ENCODE data around the gene ITGB1BP2. TPM values are rescaled to one million over a fixed set of nuclear protein-coding genes. Genes with fewer than 3 reads are reported as not detected.
"Not testable (repeated sequence)": the region's sequence is repeated elsewhere in the genome, so short reads cannot be mapped to it uniquely, and the experiment has no call there.

The ITGB1BP2 gene
- polyA plus RNA-seq, 4 donors: 1.2 to 1.5 (median 1.3) TPM

DNA sequence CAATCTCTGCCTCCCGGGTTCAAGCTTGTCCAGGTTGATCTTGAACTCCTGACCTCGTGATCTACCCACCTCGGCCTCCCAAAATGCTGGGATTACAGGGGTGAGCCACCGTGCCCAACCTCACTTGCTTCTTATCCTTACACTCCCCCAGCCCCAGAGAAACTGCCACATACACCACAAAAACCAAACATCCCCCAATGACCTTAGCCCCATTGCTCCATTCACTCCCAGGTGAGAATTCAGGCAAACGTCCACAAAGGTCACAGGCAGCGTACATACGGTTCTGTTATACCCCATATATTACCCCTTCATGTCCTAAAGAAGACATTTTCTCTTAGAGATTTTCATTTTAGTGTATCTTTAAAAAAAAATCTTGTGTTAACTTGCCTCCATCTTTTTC lies 1.1 kb upstream of the ITGB1BP2 start:
- DNase-seq (ENCODE audit: low read depth in 4 of 4, low spot score in 3 of 4): not testable (repeated sequence)

DNA sequence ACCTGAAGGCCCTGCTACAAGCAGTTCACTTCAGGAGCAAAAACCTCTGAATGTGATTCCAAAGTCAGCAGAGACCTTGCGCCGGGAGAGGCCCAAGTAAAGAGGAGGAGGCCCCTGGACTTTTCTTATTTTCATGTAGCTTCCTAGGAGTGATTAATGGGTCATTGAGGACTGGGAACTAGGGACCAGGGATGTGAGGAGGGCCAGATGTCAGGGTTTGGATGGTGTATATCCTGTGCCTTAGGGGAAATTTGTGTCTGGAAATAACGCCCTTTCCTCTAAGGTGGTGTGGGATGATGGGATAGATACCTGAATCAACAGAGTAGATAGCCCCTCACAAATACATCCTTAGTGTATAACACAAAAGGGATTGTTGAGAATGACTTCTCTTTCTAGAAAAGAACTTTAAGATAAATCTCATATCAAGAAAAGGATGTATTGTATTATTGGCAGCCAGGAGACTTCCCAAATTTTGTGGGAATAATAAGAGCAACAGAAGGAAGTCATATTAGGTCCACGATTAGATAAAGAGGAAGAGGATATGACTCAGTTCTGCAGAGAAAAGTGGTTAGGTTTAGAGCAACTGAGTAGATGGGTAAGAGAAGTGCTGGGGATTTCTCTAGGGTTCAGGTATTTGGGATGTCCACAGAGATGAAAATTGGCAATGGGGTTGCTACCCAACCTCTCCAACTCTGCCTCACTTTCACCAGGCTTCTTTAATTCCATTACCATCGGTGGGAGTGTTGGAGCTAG lies 1.1 kb downstream of the ITGB1BP2 start:
- no peak for DNase-seq (ENCODE audit: low read depth in 4 of 4, low spot score in 3 of 4)

DNA sequence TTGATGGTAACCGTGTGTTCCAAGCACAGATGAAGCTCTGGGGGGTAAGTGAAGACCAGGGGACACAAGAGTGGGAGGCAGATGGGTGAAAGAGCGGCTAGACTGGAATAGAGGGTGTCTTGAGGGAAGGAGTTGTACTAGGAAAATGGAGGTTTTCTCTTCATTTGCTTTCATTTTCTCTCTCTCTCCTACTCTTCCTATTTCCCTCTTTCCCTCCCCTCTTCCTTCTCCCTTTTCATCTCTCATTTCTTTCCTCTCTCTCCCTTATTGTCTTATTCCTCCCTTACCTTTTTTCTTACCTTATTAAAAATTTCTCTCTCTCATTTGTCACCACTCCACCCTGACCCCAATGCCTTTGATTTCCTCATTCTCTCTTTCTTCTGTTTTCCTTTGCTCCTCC lies 3.0 kb downstream of the ITGB1BP2 start:
- DNase-seq (ENCODE audit: low read depth in 4 of 4, low spot score in 3 of 4): no peak

DNA sequence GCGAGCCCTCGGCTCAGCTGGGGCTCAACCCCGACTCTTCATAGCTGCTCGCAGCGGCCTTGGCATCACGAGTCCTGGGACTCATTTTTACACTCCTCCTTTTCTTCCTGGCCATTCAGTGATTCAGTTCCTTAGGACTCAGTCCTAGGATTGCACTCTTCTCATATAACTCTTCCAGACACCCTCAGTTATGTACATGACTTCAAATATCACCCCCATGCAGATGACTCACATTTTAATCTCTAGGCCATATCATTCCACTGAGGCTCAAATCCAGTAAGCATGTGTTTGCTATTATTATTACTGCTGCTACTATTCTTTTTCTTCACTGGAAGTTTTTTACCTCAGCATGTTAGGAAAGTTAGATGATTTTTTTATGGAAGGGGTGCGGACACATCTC lies 14.4 kb downstream of the ITGB1BP2 start:
- no peak for DNase-seq (ENCODE audit: low read depth in 4 of 4, low spot score in 3 of 4)

DNA sequence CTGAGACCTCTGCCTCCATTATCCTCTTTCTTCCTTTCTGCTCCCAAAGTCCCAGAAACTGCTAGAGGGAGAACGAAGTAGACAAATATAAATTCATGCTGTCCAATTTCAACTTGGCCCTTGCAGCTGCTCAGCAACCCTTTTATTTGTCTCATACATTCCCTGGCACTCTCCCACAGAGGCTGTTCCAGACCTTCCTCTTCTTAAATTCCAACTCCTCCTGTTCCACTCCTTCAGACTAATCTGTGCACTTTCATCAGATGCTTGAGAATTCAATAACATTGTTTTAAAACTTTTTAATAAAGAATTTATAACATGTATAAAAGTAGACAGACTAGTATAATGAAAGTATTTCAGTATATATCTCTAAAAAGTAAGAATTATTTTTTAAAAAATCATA lies 15.4 kb downstream of the ITGB1BP2 start:
- DNase-seq (ENCODE audit: low read depth in 4 of 4, low spot score in 3 of 4): not testable (repeated sequence)

DNA sequence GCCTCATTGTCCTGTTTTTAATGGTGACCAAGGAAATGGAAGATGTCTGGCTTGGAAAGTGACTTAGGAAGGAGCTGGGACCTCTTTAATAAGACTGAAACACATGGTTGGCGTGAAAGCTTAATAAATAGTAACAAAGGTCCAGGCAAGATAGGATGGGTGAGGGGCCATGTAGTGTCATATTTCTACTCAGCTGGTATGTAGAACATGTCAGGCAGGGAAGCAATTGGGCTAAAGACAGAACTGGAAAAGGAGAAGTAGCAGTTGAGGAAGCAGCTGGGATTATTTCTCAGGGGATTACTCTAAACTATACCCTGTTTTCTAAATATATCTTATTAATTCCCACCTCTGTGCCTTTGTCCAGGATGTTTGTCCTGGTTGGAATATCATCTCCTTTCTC lies 18.6 kb downstream of the ITGB1BP2 start:
- no peak for DNase-seq (ENCODE audit: low read depth in 4 of 4, low spot score in 3 of 4)

DNA sequence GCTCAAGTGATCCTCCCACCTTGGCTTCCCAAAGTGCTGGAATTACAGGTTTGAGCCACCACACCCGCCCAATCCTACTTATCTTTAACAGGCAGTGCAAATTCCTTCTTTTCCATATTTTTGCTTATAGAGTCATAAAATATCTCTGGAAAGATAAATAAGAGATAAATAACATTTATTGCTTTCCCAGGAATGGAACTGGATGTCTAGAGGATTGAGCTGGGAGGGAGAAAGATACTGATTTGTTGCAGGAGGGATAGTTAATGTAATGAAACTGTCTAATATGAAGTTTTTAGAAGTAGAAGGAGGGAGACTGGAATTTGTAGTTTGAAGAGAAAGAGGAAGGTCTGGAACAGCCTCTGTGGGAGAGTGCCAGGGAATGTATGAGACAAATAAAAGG lies 20.2 kb downstream of the ITGB1BP2 start:
- no peak for DNase-seq (ENCODE audit: low read depth in 4 of 4, low spot score in 3 of 4)

DNA sequence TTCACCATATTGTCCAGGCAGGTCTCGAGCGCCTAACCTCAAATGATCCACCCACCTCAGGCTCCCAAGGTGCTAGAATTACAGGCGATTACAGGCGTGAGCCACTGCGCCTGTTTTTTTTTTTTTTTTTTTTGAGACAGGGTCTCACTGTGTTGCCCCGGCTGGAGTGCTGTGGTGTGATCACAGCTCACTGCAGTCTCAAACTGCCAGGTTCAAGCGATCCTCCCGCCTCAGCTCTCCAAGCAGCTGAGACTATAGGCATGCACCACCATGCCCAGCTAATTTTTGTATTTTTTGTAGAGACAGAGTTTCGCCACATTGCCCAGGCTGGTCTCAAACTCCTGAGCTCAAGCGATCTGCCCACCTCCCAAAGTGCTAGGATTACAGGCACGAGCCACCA lies 22.9 kb downstream of the ITGB1BP2 start:
- not testable (repeated sequence) for DNase-seq (ENCODE audit: low read depth in 4 of 4, low spot score in 3 of 4)

DNA sequence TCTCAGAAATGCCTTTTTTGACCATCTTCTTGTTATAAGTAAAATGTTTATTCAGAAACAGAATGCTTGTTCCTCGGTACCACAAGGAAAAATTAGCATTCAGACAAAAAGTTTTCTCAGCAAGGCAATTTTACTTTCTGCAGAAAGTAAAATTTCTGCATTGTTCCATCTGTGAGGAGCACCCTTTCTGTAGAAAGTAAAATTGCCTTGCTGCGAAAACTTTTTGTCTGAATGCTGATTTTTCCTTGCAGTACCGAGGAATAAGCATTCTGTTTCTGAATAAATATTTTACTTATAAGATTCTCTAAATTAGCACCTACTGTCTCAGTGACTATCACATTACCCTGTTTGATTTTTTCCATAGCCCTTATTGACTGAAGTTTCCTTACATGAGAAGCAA lies 24.8 kb downstream of the ITGB1BP2 start:
- no peak for DNase-seq (ENCODE audit: low read depth in 4 of 4, low spot score in 3 of 4)

DNA sequence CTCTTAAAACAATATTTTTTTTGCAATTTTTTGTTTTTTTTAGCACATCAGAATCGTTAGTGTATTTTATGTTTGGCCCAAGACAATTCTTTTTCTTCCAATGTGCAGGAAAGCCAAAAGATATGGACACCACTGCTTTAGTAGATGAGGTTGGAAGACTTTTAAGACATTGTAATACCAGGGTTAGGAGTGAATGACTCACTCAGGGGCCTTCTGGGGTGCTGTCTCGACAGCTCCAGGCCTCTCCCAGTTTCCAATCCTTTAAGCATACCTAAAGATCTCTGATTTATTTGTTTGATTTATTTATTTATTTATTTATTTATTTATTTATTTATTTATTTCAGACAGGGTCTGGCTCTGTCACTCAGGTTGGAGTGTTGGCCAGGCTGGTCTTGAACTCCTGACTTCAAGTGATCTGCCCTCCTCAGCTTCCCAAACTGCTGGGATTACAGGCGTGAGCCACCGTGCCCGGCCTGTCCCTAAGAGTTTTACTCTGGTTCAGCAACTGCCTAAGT lies 47.7 kb downstream of the ITGB1BP2 start:
- not testable (repeated sequence) for DNase-seq (ENCODE audit: low read depth in 4 of 4, low spot score in 3 of 4)

DNA sequence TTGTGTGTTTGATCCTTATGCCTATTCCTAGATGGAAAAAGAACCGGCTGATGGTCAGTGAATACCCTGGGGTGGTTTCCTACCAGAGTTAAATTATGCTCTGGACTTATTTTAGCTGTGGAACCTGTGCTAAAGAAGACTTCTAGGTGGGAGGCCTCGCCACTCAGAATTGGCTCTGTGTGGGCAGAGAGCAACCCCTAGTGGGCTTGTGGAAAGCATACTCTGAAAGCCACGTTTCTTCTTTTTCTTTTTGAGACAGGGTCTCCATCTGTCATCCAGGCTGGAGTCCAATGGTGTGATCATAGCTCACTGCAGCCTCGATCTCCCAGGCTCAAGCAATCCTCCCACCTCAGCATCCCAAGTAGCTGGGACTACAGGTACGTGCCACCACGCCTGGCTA lies 48.3 kb downstream of the ITGB1BP2 start:
- DNase-seq (ENCODE audit: low read depth in 4 of 4, low spot score in 3 of 4): not testable (repeated sequence)

DNA sequence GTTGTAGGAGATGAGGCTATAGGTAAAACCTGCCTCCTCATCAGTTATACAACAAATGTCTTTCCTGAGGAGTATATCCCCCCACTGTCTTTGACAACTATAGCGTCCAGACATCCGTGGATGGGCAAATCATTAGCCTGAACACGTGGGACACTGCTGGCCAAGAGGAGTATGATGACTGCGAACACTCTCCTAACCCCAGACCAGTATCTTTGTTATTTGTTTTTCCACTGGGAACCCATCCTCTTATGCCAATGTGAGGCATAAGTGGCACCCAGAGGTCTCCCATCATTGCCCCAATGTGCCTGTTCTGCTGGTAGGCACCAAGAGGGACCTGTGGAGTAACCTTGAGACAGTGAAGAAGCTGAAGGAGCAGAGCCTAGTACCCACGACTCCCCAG lies 50.9 kb downstream of the ITGB1BP2 start:
- not testable (repeated sequence) for DNase-seq (ENCODE audit: low read depth in 4 of 4, low spot score in 3 of 4)

Other genes with a start within 250 kb of the ITGB1BP2 start
- gene SNX12, start 233.4 kb upstream of the ITGB1BP2 start, polyA plus RNA-seq (ENCODE audit: insufficient read length in 4 of 4): 10 to 100 TPM; 53.1 to 57.3 (median 55.1) TPM
- gene FOXO4, start 205.9 kb upstream of the ITGB1BP2 start, polyA plus RNA-seq (ENCODE audit: insufficient read length in 4 of 4): 10 to 100 TPM; 23.8 to 29.3 (median 27.8) TPM
- gene CXorf65, start 195.0 kb upstream of the ITGB1BP2 start, polyA plus RNA-seq (ENCODE audit: insufficient read length in 4 of 4): not detected
- 1 to 10 TPM in 3 of 4 donors, under 1 TPM in 1; 0.93 to 2.3 (median 1.2) TPM for gene IL2RG, start 190.2 kb upstream of the ITGB1BP2 start, polyA plus RNA-seq (ENCODE audit: insufficient read length in 4 of 4)
- gene MED12, start 183.2 kb upstream of the ITGB1BP2 start, polyA plus RNA-seq (ENCODE audit: insufficient read length in 4 of 4): 10 to 100 TPM; 39.7 to 47.4 (median 41.4) TPM
- gene NLGN3, start 156.9 kb upstream of the ITGB1BP2 start, polyA plus RNA-seq (ENCODE audit: insufficient read length in 4 of 4): 1 to 10 TPM; 4.3 to 6.3 (median 4.9) TPM
- gene GJB1, start 78.5 kb upstream of the ITGB1BP2 start, polyA plus RNA-seq (ENCODE audit: insufficient read length in 4 of 4): 10 to 100 TPM; 42.1 to 55.6 (median 45.5) TPM
- gene ZMYM3, start 47.6 kb upstream of the ITGB1BP2 start, polyA plus RNA-seq (ENCODE audit: insufficient read length in 4 of 4): 10 to 100 TPM; 57.7 to 65.6 (median 59.7) TPM
- 100 to 1,000 TPM; 557 to 597 (median 565) TPM for gene NONO, start 18.1 kb upstream of the ITGB1BP2 start, polyA plus RNA-seq (ENCODE audit: insufficient read length in 4 of 4)
- 10 to 100 TPM; 32.4 to 38.2 (median 36.9) TPM for gene TAF1, start 64.6 kb downstream of the ITGB1BP2 start, polyA plus RNA-seq (ENCODE audit: insufficient read length in 4 of 4)
- gene OGT, start 231.4 kb downstream of the ITGB1BP2 start, polyA plus RNA-seq (ENCODE audit: insufficient read length in 4 of 4): 100 to 1,000 TPM; 163 to 223 (median 194) TPM